Midbrain (tissue), 1 donor: ENCODE results near the gene LAG3.

Experiments used
- DNase-seq: peaks from one replicate; lab custom pipeline; 2025; lab: John Stamatoyannopoulos, UW

Gene LAG3

DNA sequence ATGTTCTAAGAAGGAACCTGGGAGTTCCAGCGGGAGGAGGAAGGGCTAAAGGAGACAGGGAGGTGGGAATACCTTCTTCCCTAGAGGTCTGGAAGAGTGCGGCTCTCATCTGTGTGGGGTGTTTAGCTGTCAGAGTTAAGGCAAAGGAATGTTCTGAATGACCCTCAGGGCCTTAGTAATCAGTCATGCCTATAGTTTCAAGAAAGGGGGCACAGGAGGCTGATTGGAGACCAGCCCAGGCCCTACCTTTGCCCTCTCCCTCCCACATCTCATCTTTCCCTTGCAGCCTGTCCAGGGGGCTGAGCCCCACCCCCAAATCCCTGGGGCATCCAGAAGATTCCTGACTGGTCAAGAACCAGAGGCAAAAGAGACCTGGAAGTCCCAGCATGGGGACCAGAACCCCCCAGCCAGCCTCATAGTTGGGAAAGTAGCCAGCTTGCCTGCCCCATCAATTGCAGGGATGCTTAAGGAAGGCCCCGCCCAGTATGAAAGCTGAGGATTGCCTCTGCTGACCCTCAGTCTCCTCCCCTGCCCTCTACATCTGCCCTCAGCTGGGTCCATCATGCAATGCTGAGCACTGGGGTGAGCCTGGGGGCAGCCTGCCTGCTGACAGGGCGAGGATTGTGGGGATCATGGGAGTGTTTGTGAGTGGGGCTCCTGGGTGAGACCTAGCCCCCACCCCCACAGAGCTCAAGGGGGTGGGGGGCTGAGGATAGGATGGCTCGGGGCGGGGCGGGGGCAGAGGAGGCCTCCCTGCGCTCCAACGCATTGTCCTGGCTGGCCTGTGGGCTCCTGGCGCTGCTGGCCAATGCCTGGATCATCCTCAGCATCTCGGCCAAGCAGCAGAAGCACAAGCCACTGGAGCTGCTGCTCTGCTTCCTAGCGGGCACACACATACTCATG lies 51.1 kb downstream of the LAG3 start:
- DNase-seq = no peak

DNA sequence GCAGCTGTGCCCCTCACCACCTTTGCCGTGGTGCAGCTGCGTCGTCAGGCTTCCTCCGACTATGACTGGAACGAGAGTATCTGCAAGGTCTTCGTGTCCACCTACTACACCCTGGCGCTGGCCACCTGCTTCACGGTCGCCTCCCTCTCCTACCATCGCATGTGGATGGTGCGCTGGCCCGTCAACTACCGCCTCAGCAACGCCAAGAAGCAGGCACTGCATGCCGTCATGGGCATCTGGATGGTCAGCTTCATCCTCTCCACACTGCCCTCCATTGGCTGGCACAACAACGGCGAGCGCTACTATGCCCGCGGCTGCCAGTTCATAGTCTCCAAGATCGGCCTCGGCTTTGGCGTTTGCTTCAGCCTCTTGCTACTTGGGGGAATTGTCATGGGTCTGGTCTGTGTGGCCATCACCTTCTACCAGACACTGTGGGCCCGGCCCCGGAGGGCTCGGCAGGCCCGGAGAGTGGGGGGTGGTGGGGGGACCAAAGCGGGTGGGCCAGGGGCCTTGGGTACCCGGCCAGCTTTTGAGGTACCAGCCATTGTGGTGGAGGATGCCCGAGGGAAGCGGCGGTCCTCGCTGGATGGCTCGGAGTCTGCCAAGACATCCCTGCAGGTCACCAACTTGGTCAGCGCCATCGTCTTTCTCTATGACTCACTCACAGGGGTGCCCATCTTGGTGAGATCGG lies 51.9 kb downstream of the LAG3 start:
- no peak for DNase-seq

DNA sequence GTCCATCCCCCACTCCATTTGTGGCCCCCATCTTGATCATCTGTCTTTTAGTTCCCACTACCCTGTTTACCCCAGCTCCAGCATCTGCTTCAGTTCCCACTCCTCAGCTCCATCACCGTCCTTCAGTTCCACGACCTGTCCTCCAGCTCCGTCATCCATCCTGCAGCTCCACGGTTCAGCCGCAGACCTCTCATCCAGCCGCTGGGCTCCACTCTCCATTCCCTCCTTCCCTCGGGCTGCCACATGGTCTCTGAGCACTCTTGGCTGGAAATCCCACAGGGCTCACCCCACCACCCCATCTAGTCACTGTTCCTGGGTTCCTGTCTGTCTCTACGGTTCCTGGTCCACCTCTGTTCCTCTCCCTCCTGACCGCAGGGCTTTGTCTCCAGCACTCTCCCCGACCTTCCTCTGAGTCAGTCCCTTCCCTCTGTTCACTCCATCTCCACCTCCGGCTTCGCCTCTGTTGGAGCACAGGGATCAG lies 52.6 kb downstream of the LAG3 start:
- no peak for DNase-seq

DNA sequence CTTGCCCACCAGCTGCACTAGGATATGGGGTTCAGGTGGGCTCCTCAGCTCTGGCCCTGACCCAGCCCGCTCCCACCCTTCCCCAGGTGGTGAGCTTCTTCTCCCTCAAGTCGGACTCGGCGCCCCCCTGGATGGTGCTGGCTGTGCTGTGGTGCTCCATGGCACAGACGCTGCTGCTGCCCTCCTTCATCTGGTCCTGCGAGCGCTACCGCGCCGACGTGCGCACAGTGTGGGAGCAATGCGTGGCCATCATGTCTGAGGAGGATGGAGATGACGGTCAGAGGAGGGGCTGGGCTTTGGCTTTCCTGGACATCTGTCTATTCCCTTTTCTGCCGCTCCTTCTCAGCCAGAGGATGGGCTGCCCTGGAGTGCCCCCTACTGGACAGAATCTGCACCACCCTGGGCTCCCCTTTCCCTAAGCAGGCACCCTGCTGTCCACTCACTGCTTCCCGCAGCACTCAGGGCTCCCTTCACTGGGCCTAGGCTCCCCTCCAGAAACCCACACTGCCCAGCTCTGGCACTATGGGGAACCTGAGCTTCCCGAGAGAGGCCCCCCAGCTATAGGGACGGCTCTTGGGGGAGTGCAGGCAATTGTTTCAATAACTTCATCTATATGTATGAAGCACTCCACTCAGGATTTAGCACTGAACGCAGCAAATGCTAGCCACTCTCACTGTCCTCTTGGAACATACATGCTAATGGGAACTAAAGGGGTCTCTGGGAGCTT lies 53.2 kb downstream of the LAG3 start:
- peak; percentile 89 for DNase-seq

DNA sequence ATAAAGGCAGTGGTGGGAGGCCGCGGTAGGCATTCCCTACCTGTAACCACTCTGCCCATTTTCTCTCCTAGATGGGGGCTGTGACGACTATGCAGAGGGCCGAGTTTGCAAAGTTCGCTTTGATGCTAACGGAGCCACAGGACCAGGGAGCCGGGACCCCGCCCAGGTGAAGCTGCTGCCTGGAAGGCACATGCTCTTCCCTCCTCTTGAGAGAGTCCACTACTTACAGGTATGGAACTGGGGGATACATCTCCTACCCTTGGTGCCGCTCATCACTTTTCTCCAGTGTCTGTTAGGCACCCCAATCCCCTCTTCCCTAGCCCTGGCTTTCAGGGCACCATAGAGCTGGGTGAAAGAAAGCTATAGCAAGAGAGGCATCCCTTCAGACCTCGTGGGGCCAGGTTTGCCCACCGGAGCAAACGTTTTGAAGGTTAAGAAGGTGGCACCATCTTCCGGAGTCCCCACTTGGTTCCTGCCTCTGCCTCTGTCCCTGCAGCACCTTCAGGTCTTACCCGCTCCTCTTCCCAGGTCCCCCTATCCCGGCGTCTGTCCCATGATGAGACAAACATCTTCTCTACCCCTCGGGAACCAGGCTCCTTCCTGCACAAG lies 53.9 kb downstream of the LAG3 start:
- DNase-seq = no peak

DNA sequence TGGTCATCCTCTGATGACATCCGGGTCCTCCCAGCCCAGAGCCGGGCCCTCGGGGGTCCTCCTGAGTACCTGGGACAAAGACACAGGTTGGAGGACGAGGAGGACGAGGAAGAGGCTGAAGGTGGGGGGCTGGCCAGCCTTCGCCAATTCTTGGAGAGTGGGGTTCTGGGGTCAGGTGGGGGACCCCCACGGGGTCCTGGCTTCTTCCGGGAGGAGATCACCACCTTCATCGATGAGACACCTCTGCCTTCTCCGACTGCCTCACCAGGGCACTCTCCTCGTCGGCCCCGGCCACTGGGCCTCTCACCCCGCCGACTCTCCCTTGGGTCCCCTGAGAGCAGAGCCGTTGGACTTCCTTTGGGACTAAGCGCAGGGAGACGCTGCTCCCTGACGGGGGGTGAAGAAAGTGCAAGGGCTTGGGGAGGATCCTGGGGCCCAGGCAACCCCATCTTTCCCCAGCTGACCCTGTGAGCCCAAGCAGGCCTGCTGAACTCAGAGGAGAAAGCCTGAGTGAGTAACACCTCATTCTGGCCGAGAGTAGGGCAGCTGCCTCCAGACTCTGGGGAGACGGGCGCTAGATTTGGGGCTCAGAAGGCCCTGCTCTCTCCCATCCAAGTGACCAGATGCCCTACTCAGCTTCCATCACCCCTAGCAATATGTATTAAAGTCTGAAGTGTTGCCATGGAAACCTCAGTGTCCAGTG lies 54.6 kb downstream of the LAG3 start:
- DNase-seq = no peak

DNA sequence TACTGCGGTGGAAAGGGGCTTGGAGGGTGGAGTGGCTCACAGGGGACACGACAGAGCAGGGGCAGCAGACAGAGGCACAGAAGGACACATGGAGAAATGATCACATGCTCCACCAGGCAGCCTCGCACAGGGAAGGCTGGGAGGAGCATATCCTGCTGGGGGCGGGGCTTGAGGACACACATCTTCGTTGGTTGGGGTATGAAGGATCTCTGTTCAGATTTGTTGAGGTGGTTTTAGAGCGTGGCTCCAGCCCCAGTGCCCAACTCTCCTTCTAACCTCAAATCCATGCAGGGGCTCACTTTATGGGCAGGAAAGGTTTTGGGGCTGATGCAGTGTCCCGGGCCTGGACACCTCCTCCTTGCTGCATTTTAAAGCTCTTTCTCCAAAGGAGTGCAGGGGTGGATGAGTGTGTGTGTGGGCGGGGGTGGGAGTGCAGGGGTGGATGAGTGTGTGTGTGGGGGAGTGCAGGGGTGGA lies 55.2 kb downstream of the LAG3 start:
- DNase-seq = peak; percentile 37
